ENCODE results near the gene UNC119B.

- TF ChIP-seq, protein P1, sequence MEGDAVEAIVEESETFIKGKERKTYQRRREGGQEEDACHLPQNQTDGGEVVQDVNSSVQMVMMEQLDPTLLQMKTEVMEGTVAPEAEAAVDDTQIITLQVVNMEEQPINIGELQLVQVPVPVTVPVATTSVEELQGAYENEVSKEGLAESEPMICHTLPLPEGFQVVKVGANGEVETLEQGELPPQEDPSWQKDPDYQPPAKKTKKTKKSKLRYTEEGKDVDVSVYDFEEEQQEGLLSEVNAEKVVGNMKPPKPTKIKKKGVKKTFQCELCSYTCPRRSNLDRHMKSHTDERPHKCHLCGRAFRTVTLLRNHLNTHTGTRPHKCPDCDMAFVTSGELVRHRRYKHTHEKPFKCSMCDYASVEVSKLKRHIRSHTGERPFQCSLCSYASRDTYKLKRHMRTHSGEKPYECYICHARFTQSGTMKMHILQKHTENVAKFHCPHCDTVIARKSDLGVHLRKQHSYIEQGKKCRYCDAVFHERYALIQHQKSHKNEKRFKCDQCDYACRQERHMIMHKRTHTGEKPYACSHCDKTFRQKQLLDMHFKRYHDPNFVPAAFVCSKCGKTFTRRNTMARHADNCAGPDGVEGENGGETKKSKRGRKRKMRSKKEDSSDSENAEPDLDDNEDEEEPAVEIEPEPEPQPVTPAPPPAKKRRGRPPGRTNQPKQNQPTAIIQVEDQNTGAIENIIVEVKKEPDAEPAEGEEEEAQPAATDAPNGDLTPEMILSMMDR (IDR thresholded peaks at IDR 0.05) = no peak
- no peak for TF ChIP-seq POLR2A (IDR thresholded peaks at IDR 0.05)
These were observed 27.4 kb downstream of the UNC119B start for GRCh38 chr12:120737557-120738251.

Measured in Peyer's patch (tissue), 4 donors.